Measurements from ENCODE around the gene C16orf90.
"Not testable (repeated sequence)": the region's sequence is repeated elsewhere in the genome, so short reads cannot be mapped to it uniquely, and the experiment has no call there.

The C16orf90 gene

GRCh38 chr16:3482659-3483241 is 12.5 kb downstream of the C16orf90 start:
- no peak for DNase-seq

- DNase-seq: no peak
Observed at GRCh38 chr16:3481696-3482658, 13.3 kb downstream of the C16orf90 start.

- no peak for DNase-seq
Observed at GRCh38 chr16:3480901-3481695, 14.2 kb downstream of the C16orf90 start.

DNA sequence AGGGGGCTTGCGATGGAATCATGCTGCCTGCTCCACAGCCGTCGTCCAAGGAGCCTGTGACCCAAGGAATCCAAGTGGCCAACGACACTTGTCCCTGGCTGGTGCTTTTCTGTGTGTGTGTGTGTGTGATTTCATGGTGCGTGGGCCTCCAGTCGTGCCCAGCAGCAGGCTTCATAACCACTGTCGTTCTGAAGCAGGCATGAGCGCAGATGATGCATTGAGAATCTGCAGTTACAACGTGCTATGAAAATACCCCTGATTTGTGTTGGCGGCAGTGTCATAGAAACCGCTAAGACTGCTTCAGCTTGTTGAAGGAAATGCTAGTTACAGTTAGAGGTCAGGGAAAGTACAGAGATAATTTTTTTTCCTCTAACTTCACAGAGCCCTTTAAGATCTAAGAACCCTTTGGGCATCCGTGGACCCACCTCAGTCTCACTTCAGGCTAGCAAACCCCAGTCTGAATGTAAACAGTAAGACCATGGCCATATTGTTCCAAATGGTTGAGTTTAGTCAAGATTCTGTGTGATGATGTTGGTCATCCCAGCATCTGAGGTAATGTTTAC is 15.6 kb downstream of the C16orf90 start:
- DNase-seq: no peak

DNA sequence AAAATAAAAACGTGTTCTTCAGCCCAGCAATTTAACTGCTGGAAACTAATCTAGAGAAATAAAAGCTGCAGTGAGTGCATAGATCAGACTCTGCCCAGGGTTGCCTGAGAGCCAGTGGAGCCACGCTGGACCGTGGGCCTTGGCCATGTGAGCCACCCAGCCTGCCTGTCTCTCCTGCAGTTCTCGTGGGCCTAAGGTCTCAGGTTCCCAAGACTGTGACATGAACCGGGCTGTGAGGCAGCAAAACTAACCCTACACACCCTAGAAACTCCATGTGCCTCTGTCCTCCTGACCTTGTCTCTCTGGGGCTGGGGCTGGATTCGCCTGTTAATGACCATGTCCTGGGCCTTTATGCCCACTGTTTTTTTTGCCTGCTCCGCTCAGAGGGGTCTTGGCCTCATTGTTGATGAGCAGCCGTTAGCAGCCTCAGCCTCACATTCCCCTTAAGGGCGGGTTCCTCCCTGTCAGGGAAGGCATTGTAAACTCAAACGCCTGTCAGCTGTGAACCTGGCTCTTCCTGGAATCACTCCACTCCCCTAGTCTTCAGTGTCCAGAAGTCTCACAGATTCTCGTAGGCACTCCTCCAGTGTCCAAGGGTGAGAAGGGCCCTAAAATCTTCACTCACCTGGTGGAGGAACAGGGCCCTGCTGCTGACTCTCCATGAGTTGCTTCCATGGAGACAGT is 16.9 kb downstream of the C16orf90 start:
- no peak for DNase-seq

DNA sequence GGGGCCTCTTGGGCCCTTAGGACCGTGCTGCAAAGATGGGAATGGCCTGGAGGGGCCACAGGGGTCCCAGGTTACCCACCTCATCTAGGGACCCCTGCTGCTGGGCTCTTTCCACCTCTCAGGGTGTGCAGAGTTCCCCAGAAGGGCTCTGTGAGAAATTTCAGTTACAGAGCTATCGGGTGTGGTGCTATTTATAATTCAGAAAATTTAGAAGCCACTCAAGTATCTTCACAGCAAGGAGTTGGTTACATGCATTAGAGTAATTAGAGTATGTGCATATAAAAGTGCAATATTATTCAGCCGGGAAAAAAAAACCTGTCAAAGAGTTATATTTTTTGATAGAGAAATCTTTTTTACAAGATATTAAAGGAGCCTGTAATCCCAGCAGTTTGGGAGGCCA is 18.9 kb downstream of the C16orf90 start:
- no peak for DNase-seq

DNA sequence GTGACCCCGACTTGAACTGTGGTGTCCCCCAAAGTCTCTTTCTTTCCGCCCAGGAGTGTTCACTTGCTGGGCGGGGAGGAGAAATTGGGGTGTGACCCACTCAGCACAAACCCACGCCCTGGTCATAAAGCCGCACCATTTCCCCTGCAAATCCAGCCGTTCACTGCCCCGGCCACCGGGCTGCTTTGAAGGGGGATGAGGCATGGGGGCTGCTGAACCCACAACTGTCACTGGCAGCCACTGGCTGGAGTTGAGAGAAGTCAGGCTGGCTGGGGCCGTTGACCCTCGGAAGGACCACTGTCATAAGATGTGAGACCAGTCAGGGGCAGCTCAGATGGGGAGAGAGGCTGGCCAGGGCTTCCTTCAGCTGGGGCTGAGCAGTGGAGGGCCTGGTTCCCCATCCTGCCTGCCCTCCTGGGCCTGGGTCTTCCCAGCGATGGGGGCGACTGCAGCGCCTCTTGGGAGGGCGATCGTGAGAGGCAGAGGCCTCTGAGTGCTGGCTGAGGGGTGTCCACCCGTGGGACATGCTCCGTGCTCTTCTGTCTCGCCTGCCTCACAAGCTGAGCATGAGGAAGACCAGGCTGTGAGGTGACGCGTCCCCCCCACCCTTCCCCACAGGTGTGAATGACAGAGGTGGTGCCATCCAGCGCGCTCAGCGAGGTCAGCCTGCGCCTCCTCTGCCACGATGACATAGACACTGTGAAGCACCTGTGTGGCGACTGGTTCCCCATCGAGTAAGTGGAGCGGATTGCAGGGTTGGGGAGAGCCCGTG is 19.5 kb downstream of the C16orf90 start:
- DNase-seq: no peak

DNA sequence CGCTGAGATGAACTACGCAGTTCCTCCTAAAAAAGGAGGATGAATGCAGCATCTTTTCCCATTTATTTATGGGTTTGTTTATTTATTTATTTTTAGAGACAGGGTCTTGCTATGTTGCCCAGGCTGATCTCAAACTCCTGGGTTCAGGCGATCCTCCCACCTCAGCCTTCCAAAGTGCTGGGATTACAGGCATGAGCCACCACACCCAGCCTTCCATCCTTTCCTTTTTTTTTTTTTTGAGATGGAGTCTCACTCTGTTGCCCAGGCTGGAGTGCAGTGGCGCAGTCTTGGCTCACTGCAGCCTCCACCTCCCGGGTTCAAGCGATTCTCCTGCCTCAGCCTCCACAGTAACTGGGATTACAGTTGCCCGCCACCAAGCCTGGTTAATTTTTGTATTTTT is 20.4 kb downstream of the C16orf90 start:
- DNase-seq: not testable (repeated sequence)

GRCh38 chr16:3474136-3474779 is 21.0 kb downstream of the C16orf90 start:
- no peak for DNase-seq

DNA sequence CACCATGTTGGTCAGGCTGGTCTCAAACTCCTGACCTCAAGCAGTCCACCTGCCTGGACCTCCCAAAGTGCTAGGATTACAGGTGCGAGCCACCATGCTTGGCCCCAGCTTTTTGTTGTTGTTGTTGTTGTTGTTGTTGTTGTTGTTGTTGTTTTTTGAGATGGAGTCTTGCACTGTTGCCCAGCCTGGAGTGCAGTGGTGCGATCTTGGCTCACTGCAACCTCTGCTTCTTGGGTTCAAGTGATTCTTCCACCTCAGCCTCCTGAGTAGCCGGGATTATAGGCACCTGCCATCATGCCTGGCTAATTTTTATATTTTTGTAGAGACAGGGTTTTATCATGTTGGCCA is 21.7 kb downstream of the C16orf90 start:
- not testable (repeated sequence) for DNase-seq

GRCh38 chr16:3472878-3473595 is 22.3 kb downstream of the C16orf90 start:
- no peak for DNase-seq

GRCh38 chr16:3471518-3472176 is 23.6 kb downstream of the C16orf90 start:
- DNase-seq: no peak

DNA sequence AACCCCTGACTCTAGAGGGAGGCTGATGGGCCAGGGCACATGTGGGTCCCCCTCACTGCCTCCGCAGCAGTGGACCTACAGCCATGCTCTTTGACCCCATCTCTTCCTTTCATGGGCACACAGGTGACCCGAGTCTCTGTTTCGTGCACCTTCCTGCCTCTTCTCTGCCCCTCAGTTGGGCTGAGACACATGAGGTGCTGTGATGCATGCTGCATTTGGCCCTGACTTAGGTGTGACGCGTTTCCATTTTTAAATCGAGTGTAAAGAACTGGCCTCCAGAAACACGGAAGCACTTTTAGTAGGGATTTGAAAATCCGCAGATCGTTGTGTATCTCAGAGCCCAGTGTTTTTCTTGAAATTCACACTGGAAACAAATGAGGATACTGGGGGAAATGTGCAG is 24.6 kb downstream of the C16orf90 start:
- no peak for DNase-seq

DNA sequence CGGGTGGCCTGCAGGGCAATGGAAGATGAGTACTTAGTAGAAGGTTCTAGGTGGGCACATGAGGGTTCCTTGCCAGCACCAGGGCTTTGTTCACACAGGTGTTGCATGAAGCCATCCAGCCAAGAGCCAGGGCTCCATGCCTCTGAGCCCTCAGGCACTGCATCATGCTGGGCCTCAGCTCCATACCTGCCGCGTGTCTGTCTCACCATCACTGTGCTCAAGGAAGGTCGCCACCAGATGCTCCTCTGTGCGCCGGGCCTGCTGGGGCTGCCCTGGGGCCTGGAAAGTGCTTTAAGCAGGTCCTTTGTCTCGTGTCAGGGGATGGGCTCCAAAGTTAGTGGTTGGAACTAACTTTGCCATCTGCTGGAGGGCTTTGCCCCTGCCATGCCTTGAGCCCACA is 25.6 kb downstream of the C16orf90 start:
- DNase-seq: no peak

DNA sequence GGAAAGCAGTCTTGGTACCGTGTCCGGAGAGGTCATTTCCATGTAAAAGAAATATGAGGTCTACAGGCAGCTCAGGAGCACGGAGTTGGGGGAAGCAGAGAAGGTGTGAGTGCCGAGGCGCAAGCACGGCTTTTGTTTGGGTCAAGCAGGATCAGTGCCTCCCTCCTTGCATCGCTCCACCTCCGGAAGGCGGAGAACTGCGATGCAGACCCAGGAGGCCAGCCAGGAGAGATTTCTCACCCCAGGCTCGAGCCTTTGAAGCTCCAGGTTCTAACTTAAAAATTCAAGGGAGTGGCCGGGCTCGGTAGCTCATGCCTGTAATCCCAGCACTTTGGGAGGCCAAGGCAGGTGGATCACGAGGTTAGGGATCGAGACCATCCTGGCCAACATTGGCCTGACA is 26.8 kb downstream of the C16orf90 start:
- no peak for DNase-seq

GRCh38 chr16:3467921-3468320 is 27.4 kb downstream of the C16orf90 start:
- peak; percentile 6 for DNase-seq

DNA sequence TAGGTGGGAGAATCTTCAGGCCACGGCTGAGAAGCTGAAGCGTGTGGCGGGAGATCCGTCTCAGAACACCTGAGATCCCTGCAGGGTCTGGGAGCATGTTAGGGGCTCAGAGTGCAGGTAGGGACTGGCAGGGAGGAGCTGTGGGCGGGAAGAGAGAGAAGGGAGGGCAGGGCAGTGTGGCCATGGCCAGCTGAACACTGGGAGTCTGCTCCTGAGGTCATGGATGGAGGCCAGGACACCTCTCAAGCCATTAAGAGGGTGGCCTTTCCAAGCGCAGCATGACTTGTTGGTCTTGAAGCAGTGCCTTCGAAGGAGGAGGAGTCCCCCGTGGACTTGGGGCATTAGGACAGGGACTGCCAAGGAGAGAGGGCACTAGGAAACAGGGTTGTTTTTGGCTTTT is 28.1 kb downstream of the C16orf90 start:
- no peak for DNase-seq

DNA sequence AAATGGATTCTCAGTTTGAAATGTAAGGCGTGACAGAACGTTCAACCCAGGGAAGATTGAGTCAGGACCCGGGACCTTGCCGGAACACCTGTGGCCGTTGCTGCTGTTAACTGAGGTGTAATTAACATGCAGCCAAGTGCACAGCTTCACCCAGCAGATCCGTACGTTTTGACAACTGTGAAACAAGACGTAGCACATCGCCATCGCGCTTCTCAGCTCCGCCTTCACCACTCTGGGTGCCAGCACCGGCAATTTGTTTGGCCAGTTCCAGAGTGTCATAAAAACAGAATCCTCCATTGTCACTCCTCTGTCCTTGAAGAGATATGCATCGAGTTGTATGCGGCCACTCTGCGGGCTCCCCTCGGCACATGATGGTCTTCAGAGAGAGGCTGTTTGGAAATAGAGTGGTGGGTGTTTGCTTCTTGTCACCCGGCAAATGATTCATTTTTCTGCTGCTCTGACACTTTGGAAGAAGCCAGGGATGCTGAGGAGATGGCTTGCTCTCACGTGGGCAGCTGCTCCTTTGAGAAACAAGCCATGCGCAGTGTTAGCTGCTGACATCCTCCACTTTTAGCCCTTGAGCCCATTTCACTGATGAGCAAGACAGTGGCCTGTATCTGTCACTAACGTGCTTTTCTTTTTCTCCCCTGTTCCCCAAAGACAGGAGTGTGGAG is 29.2 kb downstream of the C16orf90 start:
- DNase-seq: no peak

DNA sequence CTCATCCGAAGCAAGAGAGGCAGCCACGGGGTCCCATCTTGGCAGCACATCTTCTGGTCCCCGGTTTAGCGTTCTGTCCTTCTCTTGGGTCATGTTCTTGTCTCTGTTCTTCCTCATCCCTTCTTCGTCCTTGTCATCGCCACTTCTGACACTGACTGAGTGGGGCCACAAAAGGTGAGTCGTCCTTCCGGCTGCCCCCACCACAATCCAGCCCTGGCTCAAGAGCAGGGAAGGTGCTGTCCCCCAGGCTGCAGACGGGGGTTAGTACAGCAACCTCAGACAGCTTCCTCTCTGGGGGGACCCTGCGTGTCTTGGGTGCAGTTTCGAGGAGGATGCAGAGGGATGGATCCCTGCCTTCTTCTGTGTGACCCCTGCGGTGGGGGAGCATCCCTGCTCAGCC is 30.0 kb downstream of the C16orf90 start:
- no peak for DNase-seq

DNA sequence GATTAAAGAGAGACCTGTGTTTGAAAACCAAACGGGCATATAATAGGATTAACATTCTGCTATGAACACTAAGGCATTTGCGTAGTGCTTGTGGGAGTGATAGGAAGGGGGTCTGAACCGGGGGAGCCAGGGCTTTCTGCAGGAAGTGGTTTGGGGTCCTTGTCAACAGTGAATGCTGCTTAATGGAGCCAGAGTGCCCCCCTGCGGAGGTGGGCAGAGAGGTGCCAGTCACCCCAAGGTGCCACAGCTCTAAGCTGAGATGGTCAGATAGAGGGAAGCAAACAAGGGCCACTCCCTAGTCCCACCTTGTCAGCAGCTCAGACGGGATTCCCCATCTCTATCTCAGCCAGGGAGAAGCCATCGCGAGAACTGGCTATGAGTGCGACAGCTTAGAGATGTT is 34.1 kb downstream of the C16orf90 start:
- no peak for DNase-seq
